ENCODE data around the gene FAM98C.
"Not testable (repeated sequence)": the region's sequence is repeated elsewhere in the genome, so short reads cannot be mapped to it uniquely, and the experiment has no call there.

FAM98C gene

GRCh38 chr19:38424272-38424671 lies 21.4 kb downstream of the FAM98C start:
- no peak for TF ChIP-seq CTCF (IDR thresholded peaks at IDR 0.05; ENCODE audit: low read depth, low read length, missing control alignments)
- no peak for DNase-seq (ENCODE audit: extremely low read depth, low read depth)
- no peak overlapping the region for H3K4me3 ChIP-seq (replicated peaks; ENCODE audit: low read depth, low read length)

GRCh38 chr19:38425222-38425809 lies 22.4 kb downstream of the FAM98C start:
- no peak for DNase-seq (ENCODE audit: extremely low read depth, low read depth)
- H3K4me3 ChIP-seq (replicated peaks; ENCODE audit: low read depth, low read length) = no peak overlapping the region
- no peak for TF ChIP-seq CTCF (IDR thresholded peaks at IDR 0.05; ENCODE audit: low read depth, low read length, missing control alignments)

GRCh38 chr19:38425810-38426466 lies 23.0 kb downstream of the FAM98C start, which contains the start of gene RASGRP4:
RASGRP4 (minus strand) TSS chr19:38426219; CDS start chr19:38426091, 128 bp downstream.
- no peak for TF ChIP-seq CTCF (IDR thresholded peaks at IDR 0.05; ENCODE audit: low read depth, low read length, missing control alignments)
- DNase-seq (ENCODE audit: extremely low read depth, low read depth) = no peak
- H3K4me3 ChIP-seq (replicated peaks; ENCODE audit: low read depth, low read length) = no peak within 1 kb of the TSS

- not testable (repeated sequence) for H3K4me3 ChIP-seq (replicated peaks; ENCODE audit: low read depth, low read length); DNase-seq (ENCODE audit: extremely low read depth, low read depth)
Measured at GRCh38 chr19:38427035-38427677, 24.3 kb downstream of the FAM98C start.

GRCh38 chr19:38429055-38429810 lies 26.3 kb downstream of the FAM98C start:
- no peak for TF ChIP-seq CTCF (IDR thresholded peaks at IDR 0.05; ENCODE audit: low read depth, low read length, missing control alignments)
- no peak for DNase-seq (ENCODE audit: extremely low read depth, low read depth)
- H3K4me3 ChIP-seq (replicated peaks; ENCODE audit: low read depth, low read length) = no peak overlapping the region

GRCh38 chr19:38429811-38430156 lies 26.9 kb downstream of the FAM98C start:
- TF ChIP-seq CTCF (IDR thresholded peaks at IDR 0.05; ENCODE audit: low read depth, low read length, missing control alignments) = no peak
- no peak for DNase-seq (ENCODE audit: extremely low read depth, low read depth)
- no peak overlapping the region for H3K4me3 ChIP-seq (replicated peaks; ENCODE audit: low read depth, low read length)

GRCh38 chr19:38430931-38431330 lies 28.0 kb downstream of the FAM98C start:
- TF ChIP-seq CTCF (IDR thresholded peaks at IDR 0.05; ENCODE audit: low read depth, low read length, missing control alignments) = no peak
- no peak overlapping the region for H3K4me3 ChIP-seq (replicated peaks; ENCODE audit: low read depth, low read length)
- no peak for DNase-seq (ENCODE audit: extremely low read depth, low read depth)

Data from HFF-Myc (cell line).